ENCODE measurements around the gene CCDC181. TPM values are rescaled to one million over a fixed set of nuclear protein-coding genes. Genes with fewer than 3 reads are reported as not detected.

Gene CCDC181
- total RNA-seq, 2 experiments from 2014 or later: not detected

DNA sequence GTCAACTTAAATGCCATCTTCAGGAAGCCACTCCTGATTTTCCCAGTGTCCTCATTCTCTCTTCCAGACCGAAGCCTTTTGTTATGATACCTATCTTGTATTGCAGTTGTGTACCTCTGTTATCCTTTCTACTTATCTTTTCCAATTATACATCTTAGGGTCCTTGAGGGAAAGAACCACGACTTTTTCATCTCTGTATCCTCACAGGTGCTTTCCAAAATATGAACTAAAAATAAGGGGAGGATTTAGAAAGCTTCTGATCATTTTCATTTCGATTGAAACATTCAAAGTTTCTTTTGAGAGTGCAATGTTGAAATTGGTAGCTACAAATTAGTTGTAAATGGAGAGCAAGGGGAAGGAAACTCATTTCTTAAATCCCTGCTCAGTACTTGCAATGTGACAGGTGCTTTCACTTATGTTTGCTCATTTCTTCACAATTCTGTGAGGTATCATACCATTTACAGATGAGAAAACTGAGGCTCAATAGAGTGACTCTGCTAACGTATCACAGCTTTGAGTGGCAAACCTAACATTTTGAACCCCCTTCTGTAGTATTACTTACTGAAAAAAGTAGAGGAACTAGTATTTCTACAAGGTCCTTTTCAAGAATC is 34.2 kb upstream of the CCDC181 start:
- peaks cover 3 to 9% of the 10 kb centered on the region in 2 experiments for H3K9me3 ChIP-seq (ENCODE audit: control insufficient read depth in 1 of 2, insufficient read depth in 1 of 2, low read length in 2 of 2)
- CTCF ChIA-PET: no interaction called here

DNA sequence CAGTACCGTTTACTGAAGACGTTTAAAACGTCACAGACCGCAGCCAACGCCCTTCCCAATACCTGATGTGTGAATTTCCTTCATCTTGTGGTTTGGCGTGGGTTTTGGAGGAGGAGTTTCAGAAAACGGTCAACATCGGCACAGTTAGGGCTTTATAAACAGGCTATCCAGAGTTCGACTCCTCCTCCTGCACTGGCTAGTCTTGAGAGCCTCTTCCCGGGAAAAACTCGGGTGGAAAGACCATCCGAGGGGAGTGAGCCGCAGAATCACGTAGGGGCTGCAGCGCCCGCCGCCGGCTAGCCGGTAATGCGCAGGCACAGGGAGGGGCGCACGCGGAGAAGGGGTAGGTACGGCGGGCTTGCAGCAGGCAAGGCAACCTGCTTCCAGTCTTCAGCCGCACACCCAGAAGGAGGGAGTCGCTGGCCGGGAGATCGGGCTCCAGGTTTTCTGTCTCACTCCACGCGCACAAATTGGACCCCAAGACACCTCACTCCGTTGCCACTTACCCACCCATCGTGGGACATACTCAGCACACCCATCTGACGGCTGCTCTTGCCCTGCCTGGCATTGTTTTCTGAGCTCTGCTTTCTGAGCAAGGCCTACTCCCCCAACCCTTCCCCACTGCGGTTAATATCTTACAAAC is 33.0 kb upstream of the CCDC181 start:
- Histone ChIP-seq H3K27me3 (ENCODE audit: control insufficient read depth in 1 of 2, insufficient read depth in 2 of 2, low read length in 2 of 2) (peaks cover 0 to 16% of the 10 kb centered on the region in 2 experiments), H3K4me1 (ENCODE audit: insufficient read depth, low read length) (peaks cover 5% of the 10 kb centered on the region), H3K9me3 (ENCODE audit: control insufficient read depth in 1 of 2, insufficient read depth in 1 of 2, low read length in 2 of 2) (peaks cover 3 to 9% of the 10 kb centered on the region in 2 experiments), H3K4me3 (ENCODE audit: low read length) (peak overlapping the region; percentile 46), H3K36me3 (ENCODE audit: insufficient read depth, low read length) (no peaks in the 10 kb centered on the region), H3K27ac (ENCODE audit: low read depth in 1 of 2, low read length in 2 of 2) (no peak overlapping the region)
- ChIA-PET POLR2A (interaction anchor here (1.3 kb wide), 1 partner anchor 8 kb away, joined by 3 read pairs; no protein-coding TSS in a partner anchor), CTCF (no interaction called here)
- H3K27ac Mint-ChIP-seq: no peak overlapping the region
- peaks cover 24% of the 10 kb centered on the region for H3K27me3 Mint-ChIP-seq
- TF ChIP-seq, protein P1, sequence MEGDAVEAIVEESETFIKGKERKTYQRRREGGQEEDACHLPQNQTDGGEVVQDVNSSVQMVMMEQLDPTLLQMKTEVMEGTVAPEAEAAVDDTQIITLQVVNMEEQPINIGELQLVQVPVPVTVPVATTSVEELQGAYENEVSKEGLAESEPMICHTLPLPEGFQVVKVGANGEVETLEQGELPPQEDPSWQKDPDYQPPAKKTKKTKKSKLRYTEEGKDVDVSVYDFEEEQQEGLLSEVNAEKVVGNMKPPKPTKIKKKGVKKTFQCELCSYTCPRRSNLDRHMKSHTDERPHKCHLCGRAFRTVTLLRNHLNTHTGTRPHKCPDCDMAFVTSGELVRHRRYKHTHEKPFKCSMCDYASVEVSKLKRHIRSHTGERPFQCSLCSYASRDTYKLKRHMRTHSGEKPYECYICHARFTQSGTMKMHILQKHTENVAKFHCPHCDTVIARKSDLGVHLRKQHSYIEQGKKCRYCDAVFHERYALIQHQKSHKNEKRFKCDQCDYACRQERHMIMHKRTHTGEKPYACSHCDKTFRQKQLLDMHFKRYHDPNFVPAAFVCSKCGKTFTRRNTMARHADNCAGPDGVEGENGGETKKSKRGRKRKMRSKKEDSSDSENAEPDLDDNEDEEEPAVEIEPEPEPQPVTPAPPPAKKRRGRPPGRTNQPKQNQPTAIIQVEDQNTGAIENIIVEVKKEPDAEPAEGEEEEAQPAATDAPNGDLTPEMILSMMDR (IDR thresholded peaks at IDR 0.05): no peak
- no peaks in the 10 kb centered on the region for H3K36me3 Mint-ChIP-seq (ENCODE audit: low read depth)
- peak in 4 of 14 experiments; percentile 7 to 62 (median 35) for DNase-seq
- no peak for ATAC-seq (ENCODE audit: poor library complexity)
- H3K4me1 Mint-ChIP-seq (ENCODE audit: low read depth): peaks cover 17% of the 10 kb centered on the region
- peaks cover 7% of the 10 kb centered on the region for H3K9me3 Mint-ChIP-seq
- peak overlapping the region; percentile 70 for H3K4me3 Mint-ChIP-seq
- intact Hi-C loops (cut with DNase I, micrococcal nuclease): loop anchor here in 1 of 2 experiments (10.0 kb wide), 1 partner anchor 254 kb away; the partner anchor contains the start of gene SELL

More for the DNA sequence above, 34.2 kb upstream of the CCDC181 start:
- peaks cover 5% of the 10 kb centered on the region for H3K4me1 ChIP-seq (ENCODE audit: insufficient read depth, low read length)
- peak overlapping the region; percentile 18 for H3K4me3 Mint-ChIP-seq
- intact Hi-C loops (cut with DNase I, micrococcal nuclease): loop anchor here in 1 of 2 experiments (10.0 kb wide), 1 partner anchor 253 kb away; the partner anchor contains the start of gene SELL
- no peaks in the 10 kb centered on the region for H3K36me3 ChIP-seq (ENCODE audit: insufficient read depth, low read length)
- H3K4me3 ChIP-seq (ENCODE audit: low read length): no peak overlapping the region
- POLR2A ChIA-PET: interaction anchor here (1.3 kb wide), 1 partner anchor 10 kb away, joined by 3 read pairs; no protein-coding TSS in a partner anchor
- ATAC-seq (ENCODE audit: poor library complexity) (no peak), DNase-seq (no peak)
- H3K4me1 Mint-ChIP-seq (ENCODE audit: low read depth): peaks cover 17% of the 10 kb centered on the region
- H3K36me3 Mint-ChIP-seq (ENCODE audit: low read depth): peaks cover 5% of the 10 kb centered on the region
- TF ChIP-seq, protein P1 (IDR thresholded peaks at IDR 0.05): no peak
- peaks cover 7% of the 10 kb centered on the region for H3K9me3 Mint-ChIP-seq
- no peak overlapping the region for H3K27ac Mint-ChIP-seq
- peaks cover 24% of the 10 kb centered on the region for H3K27me3 Mint-ChIP-seq
- H3K27ac ChIP-seq (ENCODE audit: low read depth in 1 of 2, low read length in 2 of 2): no peak overlapping the region
- peaks cover 0 to 16% of the 10 kb centered on the region in 2 experiments for H3K27me3 ChIP-seq (ENCODE audit: control insufficient read depth in 1 of 2, insufficient read depth in 2 of 2, low read length in 2 of 2)

DNA sequence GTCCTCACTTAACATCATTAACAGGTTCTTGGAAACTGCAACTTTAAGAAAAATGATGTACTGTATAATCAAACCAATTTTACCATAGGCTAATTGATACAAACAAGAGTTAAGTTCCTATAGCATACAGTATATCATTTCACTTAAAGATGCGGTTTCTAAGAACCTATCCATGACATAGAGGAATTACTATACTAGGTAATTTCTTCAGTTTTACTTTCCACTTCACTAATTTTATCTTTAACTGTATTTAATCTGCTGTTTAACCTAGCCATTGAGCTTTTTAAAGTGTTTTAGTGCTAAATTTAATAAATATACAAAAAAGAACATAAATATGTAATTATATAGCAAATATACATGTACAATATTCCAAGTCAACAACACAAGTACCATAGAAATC is 30.2 kb upstream of the CCDC181 start:
- no peak for ATAC-seq (ENCODE audit: poor library complexity)
- no peak overlapping the region for H3K4me3 Mint-ChIP-seq
- H3K4me1 Mint-ChIP-seq (ENCODE audit: low read depth): peaks cover 13% of the 10 kb centered on the region
- Histone ChIP-seq H3K36me3 (ENCODE audit: insufficient read depth, low read length) (no peaks in the 10 kb centered on the region), H3K4me1 (ENCODE audit: insufficient read depth, low read length) (peaks cover 5% of the 10 kb centered on the region), H3K27ac (ENCODE audit: low read depth in 1 of 2, low read length in 2 of 2) (no peak overlapping the region), H3K9me3 (ENCODE audit: control insufficient read depth in 1 of 2, insufficient read depth in 1 of 2, low read length in 2 of 2) (peaks cover 3 to 9% of the 10 kb centered on the region in 2 experiments), H3K27me3 (ENCODE audit: control insufficient read depth in 1 of 2, insufficient read depth in 2 of 2, low read length in 2 of 2) (peaks cover 0 to 16% of the 10 kb centered on the region in 2 experiments), H3K4me3 (ENCODE audit: low read length) (no peak overlapping the region)
- ChIA-PET POLR2A (no interaction called here), CTCF (no interaction called here)
- intact Hi-C loops (cut with DNase I, micrococcal nuclease): no loop called here
- TF ChIP-seq, protein P1 (IDR thresholded peaks at IDR 0.05): no peak
- H3K27ac Mint-ChIP-seq: no peak overlapping the region
- no peaks in the 10 kb centered on the region for H3K36me3 Mint-ChIP-seq (ENCODE audit: low read depth)
- DNase-seq: no peak
- H3K27me3 Mint-ChIP-seq: peaks cover 24% of the 10 kb centered on the region
- H3K9me3 Mint-ChIP-seq: peaks cover 7% of the 10 kb centered on the region

Measured in CD4-positive, alpha-beta T cell (primary cell).